SIG-M5 treated with dmso at 0.1 percent for 504 hours (cell line): ENCODE measurements around the gene BAMBI.
"Not testable (repeated sequence)": the region's sequence is repeated elsewhere in the genome, so short reads cannot be mapped to it uniquely, and the experiment has no call there.

Source experiments
- DNase-seq: peaks from one replicate; lab custom pipeline; 2025; ENCODE audit not compliant: unreplicated experiment; lab: John Stamatoyannopoulos, UW

The BAMBI gene, protein sequence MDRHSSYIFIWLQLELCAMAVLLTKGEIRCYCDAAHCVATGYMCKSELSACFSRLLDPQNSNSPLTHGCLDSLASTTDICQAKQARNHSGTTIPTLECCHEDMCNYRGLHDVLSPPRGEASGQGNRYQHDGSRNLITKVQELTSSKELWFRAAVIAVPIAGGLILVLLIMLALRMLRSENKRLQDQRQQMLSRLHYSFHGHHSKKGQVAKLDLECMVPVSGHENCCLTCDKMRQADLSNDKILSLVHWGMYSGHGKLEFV

GRCh38 chr10:28676968-28677887 is at the start of gene BAMBI:
Gene BAMBI (plus strand): TSS chr10:28677521. CDS start chr10:28677898, 377 bp downstream.
- DNase-seq = peak; percentile 83

DNA sequence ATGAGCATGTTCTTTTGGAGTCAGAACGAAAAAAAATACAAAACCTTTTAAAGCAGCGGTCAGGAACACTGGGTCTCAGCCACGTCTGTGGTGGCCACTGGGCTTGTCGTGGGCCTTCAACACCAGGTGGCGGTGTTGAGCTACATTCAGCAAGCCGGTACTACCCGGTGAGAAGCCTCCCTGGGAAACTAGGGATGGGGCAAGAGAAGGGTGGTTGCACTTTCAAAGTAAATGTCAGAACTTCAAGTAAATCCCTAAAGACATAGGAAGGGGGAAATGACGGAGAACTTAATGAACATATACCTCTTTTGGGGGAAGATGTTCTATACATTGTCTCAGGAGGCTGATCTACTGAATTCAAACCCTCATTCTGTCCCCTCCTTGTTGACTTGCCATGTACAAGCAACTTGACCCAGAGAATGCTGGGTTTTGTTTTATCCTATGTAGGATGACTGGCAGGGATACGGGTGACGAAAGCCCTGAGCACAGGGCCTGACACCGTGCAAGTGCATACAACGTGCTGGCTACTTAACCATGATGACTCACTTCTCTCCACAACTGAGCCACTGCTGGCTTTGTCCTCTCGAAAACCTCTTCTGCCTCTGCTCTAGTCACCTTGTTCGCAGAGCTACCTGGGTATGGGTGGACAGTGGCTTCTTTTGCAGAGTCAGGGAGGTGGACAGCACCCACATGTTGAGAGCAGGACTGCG is 49.0 kb upstream of the BAMBI start:
- DNase-seq = peak; percentile 66

DNA sequence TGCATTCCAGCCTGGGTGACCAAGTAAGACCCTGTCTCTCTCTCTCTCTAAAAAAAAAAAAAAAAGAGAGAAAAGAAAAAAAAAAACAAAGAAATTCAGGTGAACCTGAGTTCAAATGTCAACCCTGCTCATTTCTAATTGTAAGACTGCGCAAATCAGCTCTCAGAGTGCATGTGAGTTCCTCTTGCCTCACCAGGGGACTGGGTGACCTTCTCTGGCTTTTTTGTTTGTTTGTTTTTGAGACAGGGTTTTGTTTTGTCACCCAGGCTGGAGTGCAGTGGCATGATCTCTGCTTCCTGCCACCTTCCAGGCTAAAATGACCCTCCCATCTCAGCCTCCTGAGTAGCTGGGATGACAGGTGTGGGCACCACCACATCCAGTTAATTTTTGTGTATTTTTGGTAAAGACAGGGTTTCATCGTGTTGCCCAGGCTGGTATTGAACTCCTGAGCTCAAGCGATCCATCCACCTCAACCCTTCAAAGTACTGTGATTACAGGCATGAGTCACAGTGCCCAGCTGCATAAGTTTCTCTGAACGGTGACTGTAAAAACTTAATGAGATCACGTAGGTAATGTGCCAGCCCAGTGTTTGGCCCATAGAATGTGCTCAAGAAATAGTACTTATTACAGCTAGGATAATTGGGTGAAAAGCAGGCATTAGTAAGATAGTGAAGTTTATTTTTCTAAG is 45.3 kb upstream of the BAMBI start:
- no peak for DNase-seq

GRCh38 chr10:28632584-28632945 is 44.8 kb upstream of the BAMBI start:
- DNase-seq = no peak

DNA sequence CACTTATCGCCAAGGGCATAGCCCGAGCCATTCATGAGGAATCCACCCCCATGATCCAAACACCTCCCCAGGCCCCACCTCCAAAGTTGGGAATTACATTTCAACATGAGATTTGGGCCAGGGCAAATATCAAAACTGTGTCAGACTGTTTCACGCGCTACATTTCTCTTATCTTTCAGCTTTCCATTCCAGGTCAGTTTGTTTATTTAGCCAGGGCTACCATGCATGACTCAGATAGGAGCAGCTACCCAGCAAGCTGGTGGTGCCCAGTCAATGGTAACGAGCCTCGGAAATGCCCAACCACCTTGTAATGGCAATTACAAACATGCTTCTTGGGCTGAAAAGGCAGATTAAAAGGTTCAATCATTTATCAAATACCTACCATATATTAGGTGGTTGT is 43.6 kb upstream of the BAMBI start:
- DNase-seq = no peak

- no peak for DNase-seq
Measured at GRCh38 chr10:28637346-28637745, 40.0 kb upstream of the BAMBI start.

- no peak for DNase-seq
Measured at GRCh38 chr10:28638392-28638791, 38.9 kb upstream of the BAMBI start.

DNA sequence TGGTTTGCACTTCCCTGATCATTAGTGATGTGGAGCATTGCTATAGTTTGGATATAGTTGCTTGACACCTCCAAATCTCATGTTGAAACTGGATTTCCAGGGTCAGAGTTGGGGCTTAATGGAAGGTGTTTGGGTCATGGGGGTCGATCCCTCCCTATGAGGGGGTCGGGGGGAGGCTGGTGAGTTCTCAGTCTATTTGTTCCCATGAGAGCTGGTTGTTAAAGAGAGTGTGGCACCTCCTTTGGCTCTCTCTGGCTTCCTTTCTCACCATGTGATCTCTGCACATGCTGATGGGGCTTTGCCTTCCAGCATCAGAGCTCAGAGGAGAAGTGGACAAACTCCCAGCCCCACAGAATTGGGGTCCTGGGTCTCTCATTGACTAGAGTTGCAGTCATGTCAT is 36.8 kb upstream of the BAMBI start:
- DNase-seq = no peak

GRCh38 chr10:28644647-28645046 is 32.7 kb upstream of the BAMBI start:
- no peak for DNase-seq

DNA sequence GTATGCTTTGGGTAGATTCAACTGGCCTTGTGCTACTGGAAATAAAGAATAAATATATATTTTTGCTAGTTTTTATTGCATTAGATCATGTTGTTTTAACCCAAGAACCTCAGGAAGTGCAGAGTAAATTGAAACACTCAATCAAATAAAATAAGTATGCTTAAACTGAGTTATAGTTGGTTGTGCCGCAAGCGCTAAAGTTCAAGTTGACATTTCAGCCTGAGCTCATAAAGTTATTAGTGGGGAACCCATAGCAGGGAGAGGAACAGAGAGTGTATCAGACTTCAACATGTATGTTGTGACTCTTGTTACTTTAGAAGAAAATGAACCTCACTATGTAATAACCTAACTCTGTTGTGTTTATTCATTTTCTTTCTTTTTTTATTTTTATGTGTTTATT is 25.2 kb upstream of the BAMBI start:
- DNase-seq = no peak

DNA sequence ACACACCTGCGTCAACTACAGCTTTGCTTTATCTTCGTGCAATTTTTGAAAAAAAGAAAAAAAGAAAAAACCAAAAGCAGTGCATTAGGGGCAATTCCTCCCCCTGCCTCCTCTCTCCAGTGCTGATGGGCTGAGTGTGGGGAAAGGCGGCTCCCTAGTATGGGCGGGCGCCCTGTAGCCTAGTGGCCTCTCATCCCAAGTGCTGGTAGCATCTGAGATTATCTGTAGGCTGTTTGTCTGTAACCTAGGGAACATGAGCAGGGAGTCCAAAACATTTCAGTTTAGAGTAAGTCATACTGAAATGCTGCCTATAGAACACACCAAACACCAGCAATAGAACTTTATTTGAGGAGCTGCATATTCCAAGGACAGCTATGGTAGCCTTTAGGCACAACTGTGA is 24.6 kb upstream of the BAMBI start:
- DNase-seq = no peak

DNA sequence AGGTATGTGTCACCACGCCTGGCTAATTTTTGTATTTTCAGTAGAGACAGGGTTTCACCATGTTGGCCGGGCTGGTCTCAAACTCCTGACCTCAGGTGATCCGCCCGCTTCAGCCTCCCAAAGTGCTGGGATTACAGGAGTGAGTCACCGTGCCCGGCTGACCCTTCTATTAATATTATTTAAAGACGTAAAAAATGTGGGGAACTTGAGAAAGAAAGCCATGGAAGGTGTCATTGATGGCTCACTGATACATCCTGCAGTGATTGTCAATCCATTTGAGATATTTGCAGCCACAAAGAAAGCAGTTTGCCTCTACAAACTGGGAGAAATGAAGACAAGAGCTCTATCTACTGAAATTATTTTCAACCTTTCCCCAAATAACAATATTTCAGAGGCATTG is 18.5 kb upstream of the BAMBI start:
- not testable (repeated sequence) for DNase-seq

GRCh38 chr10:28661035-28661434 is 16.3 kb upstream of the BAMBI start:
- DNase-seq = no peak

DNA sequence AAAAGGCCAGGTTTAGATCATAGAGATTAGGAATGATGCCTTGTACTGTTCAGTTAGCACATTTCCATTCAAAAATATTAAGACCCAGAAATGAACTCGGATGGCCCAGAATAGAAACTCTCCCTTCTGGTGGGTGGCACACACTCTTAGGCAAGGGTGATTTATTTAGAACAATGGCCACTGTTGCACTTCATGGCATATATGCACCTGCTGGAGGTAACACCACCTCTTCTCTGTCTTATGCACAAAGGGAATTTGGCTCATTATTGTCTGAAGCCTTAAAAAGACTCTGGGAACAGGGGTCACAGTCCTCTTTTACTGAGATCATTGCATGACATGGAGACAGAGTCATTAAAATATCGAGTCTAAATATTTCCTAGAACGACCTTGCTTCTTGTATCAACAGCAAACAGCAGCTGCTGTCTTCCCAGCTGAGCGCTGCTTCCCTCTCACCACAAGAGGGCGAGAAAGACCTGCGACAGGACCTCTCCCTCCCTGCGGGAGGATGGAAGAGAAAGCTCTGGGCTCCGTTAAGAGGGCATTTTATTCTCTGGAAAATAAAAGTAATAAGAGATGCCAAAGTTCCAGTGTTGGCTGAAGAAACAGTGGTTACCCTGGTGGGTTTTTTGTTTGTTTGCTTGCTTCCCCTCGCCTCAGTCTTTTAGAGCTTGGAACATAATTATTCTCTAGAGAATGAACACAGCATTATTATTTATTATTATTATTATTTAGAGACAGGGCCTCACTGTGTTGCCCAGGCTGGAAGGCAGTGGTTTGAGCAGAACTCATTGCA is 13.5 kb upstream of the BAMBI start:
- DNase-seq = peak; percentile 74

DNA sequence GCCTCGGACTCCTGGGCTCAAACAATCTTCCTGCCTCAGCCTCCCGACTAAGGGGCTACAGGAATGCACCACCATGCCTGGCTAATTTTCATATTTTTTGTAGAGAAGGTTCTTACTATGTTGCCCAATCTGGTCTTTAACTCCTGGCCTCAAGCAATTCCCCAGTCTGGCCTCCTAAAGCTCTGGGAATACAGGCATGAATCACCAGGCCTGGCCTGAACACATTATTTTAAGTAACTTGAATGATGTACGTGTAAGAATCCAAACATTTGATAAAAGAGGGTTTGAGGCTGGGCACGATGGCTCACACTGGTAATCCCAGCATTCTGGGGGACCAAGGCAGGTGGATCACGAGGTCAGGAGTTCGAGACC is 13.0 kb upstream of the BAMBI start:
- DNase-seq = no peak

- DNase-seq = no peak
Measured at GRCh38 chr10:28666751-28667467, 10.4 kb upstream of the BAMBI start.

- peak; percentile 26 for DNase-seq
Measured at GRCh38 chr10:28668363-28669226, 8.7 kb upstream of the BAMBI start.

- DNase-seq = no peak
Measured at GRCh38 chr10:28669227-28670173, 7.8 kb upstream of the BAMBI start.
